Thyroid gland (tissue), 4 donors: ENCODE data around the gene ADAMTS9.

Experiments used
- POLR2A ChIP-seq, 2 donors: fragments of 450-650 bp; IDR thresholded peaks; one replicate each; pipeline ENCODE4 v1.6.1; 2017; ENCODE audit warnings: antibody characterized with exemption in 2 of 2, mild to moderate bottlenecking in 2 of 2, moderate library complexity in 1 of 2
- TF ChIP-seq, protein P1 (sequence below), 6 experiments: fragments of 200-600 bp in 3 of 6; fragments of 450-650 bp in 3 of 6; sonication (generic) in 3 of 6; IDR thresholded peaks; one replicate each; pipeline ENCODE4 v1.5.1; 2016 to 2019; ENCODE audit warnings: antibody characterized with exemption in 6 of 6, mild to moderate bottlenecking in 2 of 6, inconsistent platforms in 1 of 6, moderate library complexity in 1 of 6

DNA sequence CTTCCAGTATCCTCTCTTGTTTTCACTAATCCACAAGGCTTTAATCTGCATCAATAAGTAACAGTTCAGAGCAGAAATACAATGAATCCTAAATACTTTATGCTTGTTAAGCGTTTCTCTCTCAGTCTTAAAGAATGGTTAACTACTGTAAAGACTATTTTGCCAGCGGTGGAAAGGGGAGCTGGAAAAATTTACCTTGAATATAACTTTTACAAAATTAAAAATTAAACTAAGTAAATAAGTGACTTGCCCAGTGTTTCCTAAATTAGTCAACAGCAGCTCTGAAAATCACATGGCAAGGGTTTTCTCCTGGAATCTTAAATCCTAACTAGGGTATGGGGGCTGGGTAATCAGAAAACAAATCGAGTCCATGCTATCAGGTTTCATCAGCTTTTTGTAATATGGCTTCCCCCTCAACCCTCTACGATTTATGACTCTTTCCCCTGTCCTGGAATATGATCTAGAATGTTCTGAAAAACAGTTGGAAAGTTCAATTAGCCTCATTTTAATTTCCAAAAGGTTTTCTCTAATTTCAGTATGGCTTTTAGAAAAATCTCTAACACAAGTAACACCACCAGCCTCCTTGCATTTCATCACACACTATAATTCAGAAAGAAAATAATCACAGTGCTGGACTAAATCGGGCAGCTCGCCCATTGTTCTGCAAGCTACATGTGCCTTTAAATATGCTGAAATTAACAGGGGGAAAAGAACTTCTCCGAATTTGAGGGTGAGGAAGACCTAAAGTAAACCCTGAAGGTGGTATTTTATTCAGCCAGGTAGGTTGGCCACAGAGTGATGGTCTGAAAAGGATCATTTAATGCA, 133.5 kb downstream of the ADAMTS9 start:
- TF ChIP-seq, protein P1, sequence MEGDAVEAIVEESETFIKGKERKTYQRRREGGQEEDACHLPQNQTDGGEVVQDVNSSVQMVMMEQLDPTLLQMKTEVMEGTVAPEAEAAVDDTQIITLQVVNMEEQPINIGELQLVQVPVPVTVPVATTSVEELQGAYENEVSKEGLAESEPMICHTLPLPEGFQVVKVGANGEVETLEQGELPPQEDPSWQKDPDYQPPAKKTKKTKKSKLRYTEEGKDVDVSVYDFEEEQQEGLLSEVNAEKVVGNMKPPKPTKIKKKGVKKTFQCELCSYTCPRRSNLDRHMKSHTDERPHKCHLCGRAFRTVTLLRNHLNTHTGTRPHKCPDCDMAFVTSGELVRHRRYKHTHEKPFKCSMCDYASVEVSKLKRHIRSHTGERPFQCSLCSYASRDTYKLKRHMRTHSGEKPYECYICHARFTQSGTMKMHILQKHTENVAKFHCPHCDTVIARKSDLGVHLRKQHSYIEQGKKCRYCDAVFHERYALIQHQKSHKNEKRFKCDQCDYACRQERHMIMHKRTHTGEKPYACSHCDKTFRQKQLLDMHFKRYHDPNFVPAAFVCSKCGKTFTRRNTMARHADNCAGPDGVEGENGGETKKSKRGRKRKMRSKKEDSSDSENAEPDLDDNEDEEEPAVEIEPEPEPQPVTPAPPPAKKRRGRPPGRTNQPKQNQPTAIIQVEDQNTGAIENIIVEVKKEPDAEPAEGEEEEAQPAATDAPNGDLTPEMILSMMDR (IDR thresholded peaks at IDR 0.05): no peak
- no peak for TF ChIP-seq POLR2A (IDR thresholded peaks at IDR 0.05)
